GM21723 (cell line): ENCODE measurements around the gene TRPC1.

ENCODE experiments used
- ATAC-seq: cut with Tn5 transposase; IDR thresholded peaks from one replicate; pipeline ENCODE4 v1.9.1; 2021; ENCODE audit warnings: mild to moderate bottlenecking, moderate library complexity; ENCODE audit not compliant: unreplicated experiment

The TRPC1 gene

GRCh38 chr3:142828703-142829305 lies 105.0 kb downstream of the TRPC1 start:
- peak; percentile 98 for ATAC-seq

GRCh38 chr3:142837526-142837925 lies 113.7 kb downstream of the TRPC1 start:
- no peak for ATAC-seq

- ATAC-seq: no peak
Measured at GRCh38 chr3:142839831-142840230, 116.0 kb downstream of the TRPC1 start.

- no peak for ATAC-seq
Measured at GRCh38 chr3:142844339-142844977, 120.6 kb downstream of the TRPC1 start.

GRCh38 chr3:142846779-142847577 lies 123.1 kb downstream of the TRPC1 start:
- ATAC-seq: no peak

GRCh38 chr3:142849148-142849547 lies 125.3 kb downstream of the TRPC1 start:
- ATAC-seq: no peak

- no peak for ATAC-seq
Measured at GRCh38 chr3:142850395-142851023, 126.7 kb downstream of the TRPC1 start.

- ATAC-seq: no peak
Measured at GRCh38 chr3:142852009-142852408, 128.2 kb downstream of the TRPC1 start.

GRCh38 chr3:142853270-142854168 lies 129.7 kb downstream of the TRPC1 start:
- ATAC-seq: no peak

- no peak for ATAC-seq
Measured at GRCh38 chr3:142857056-142857455, 133.2 kb downstream of the TRPC1 start.
